Body of pancreas (tissue), 4 donors: ENCODE measurements around the gene PFDN2. TPM values are rescaled to one million over a fixed set of nuclear protein-coding genes. Genes with fewer than 3 reads are reported as not detected.

ENCODE experiments used
- ATAC-seq: fragments of 150-250 bp; one replicate; pipeline ENCODE4 v1.9.1; 2016
- DNase-seq, 4 donors: peaks; one replicate each; pipeline ENCODE4 v3.0.0-alpha.2; 2019
- H3K27ac ChIP-seq, 4 donors: fragments of 200-600 bp; sonication (generic); 1 replicate in 3 of 4; 2 replicates in 1 of 4; pipeline versions ENCODE4 v1.5.1 to v1.6.1; 2016 to 2019; ENCODE audit warnings: mild to moderate bottlenecking in 1 of 4, mixed read lengths in 1 of 4, moderate library complexity in 1 of 4
- H3K27me3 ChIP-seq, 2 donors: fragments of 200-600 bp; sonication (generic); one replicate each; pipeline ENCODE4 v1.6.0; 2016; ENCODE audit warnings: mild to moderate bottlenecking in 1 of 2
- H3K36me3 ChIP-seq, 2 donors: fragments of 200-600 bp; sonication (generic); replicated peaks in 1 of 2; 2 replicates each; pipeline ENCODE4 v1.5.1; 2016; ENCODE audit warnings: low read depth in 2 of 2; ENCODE audit not compliant: insufficient read depth in 1 of 2
- H3K4me1 ChIP-seq: fragments of 200-600 bp; sonication (generic); one replicate; pipeline ENCODE4 v1.6.0; 2016
- H3K4me3 ChIP-seq, 2 donors: fragments of 200-600 bp; sonication (generic); 1 replicate in 1 of 2; 2 replicates in 1 of 2; pipeline ENCODE4 v1.5.1; 2016 to 2019
- H3K9me3 ChIP-seq, 3 donors: fragments of 200-600 bp; sonication (generic); 1 replicate in 2 of 3; 2 replicates in 1 of 3; pipeline ENCODE4 v1.5.1; 2016
- POLR2A ChIP-seq, 3 donors: fragments of 450-650 bp; IDR thresholded peaks; one replicate each; pipeline ENCODE4 v1.6.1; 2016; ENCODE audit warnings: antibody characterized with exemption in 3 of 3, mild to moderate bottlenecking in 2 of 3
- WGBS, 2 donors: methylation state at CpG; one replicate each; pipeline ENCODE4 v1.1.5; 2017; 5-methylcytosine and 5-hydroxymethylcytosine counted together
- intact Hi-C: fragments of 100-400 bp; cut with DNase I; formaldehyde crosslinking; loops from one replicate; pipeline ENCODE4 v1.15.1; 2023
- total RNA-seq, 2 donors: library from RNA; depleted of rRNA; stranded (reverse); fragments of >200 nt; gene quantifications; one replicate each; pipeline ENCODE4 v1.1.0, GENCODE V29; 2016
- TF ChIP-seq, protein P1 (sequence below), 7 experiments: fragments of 450-650 bp in 4 of 7; fragments of 200-600 bp in 3 of 7; sonication (generic) in 3 of 7; IDR thresholded peaks; one replicate each; pipeline ENCODE4 v1.5.1; 2016 to 2019; ENCODE audit warnings: antibody characterized with exemption in 7 of 7

PFDN2 gene
- total RNA-seq, 2 donors from 2014 or later = 29.6 to 54.7 TPM

DNA sequence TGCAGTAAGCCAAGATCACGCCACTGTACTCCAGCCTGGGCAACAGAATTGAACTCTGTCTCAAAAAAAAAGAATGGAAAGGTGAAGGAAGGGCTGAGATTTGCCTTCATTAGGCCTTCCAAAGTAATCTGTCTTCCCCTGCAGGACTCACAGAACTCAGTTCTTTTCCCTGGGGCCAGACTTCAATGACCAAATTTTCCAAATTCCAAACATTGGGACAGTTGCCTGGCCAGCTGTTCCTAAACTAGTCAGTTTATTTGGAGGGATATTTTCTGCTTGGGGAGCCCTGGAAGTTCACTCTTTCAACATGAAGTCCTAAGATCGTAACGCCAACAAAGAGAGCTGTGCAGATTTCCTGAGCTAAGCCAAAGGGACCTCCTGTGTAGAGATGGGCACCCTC, 20.0 kb upstream of the PFDN2 start:
- no peaks in the 10 kb centered on the region for H3K36me3 ChIP-seq
- intact Hi-C loops = no loop called here
- TF ChIP-seq, protein P1, sequence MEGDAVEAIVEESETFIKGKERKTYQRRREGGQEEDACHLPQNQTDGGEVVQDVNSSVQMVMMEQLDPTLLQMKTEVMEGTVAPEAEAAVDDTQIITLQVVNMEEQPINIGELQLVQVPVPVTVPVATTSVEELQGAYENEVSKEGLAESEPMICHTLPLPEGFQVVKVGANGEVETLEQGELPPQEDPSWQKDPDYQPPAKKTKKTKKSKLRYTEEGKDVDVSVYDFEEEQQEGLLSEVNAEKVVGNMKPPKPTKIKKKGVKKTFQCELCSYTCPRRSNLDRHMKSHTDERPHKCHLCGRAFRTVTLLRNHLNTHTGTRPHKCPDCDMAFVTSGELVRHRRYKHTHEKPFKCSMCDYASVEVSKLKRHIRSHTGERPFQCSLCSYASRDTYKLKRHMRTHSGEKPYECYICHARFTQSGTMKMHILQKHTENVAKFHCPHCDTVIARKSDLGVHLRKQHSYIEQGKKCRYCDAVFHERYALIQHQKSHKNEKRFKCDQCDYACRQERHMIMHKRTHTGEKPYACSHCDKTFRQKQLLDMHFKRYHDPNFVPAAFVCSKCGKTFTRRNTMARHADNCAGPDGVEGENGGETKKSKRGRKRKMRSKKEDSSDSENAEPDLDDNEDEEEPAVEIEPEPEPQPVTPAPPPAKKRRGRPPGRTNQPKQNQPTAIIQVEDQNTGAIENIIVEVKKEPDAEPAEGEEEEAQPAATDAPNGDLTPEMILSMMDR (IDR thresholded peaks at IDR 0.05) = no peak
- no peak for TF ChIP-seq POLR2A (IDR thresholded peaks at IDR 0.05)

DNA sequence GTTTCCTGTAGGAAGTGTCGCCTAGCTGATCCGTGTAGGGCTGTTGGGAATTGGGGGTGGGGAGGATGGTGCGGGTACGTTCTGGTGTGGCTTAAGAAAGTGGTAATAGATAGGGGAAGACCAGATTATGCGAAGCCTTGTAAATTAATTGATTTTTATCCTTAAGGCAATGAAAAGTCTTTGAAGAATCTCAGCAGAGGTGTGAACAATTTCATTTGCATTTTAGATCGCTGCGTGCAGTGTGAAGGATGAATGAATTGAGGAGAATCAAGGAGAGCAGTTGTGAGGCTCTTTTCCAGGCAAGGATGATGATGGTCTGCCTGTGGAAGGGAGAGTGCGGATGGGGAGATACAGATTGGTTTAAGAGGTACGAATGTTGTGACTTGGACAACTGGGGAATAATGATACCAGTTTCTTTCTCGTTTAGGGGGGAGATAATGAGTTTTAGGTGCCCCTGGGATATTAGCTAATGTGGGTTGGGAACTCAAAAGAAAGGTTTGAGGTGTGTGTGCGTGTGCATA, 15.4 kb upstream of the PFDN2 start:
- Histone ChIP-seq H3K27me3 (no peaks in the 10 kb centered on the region), H3K4me1 (peaks cover 42% of the 10 kb centered on the region), H3K27ac (peak overlapping the region; percentile 88 to 95 (median 91)), H3K4me3 (peak overlapping the region; percentile 66 to 91), H3K9me3 (no peaks in the 10 kb centered on the region), H3K36me3 (no peaks in the 10 kb centered on the region)
- DNase-seq = no peak
- ATAC-seq = no peak
- WGBS, 2 donors = 3 to 4% methylated on average over 11 of the region's 11 CpGs
- intact Hi-C loops = no loop called here
- no peak for TF ChIP-seq POLR2A (IDR thresholded peaks at IDR 0.05)
- TF ChIP-seq, protein P1 (IDR thresholded peaks at IDR 0.05) = no peak

More for the DNA sequence above, 20.0 kb upstream of the PFDN2 start:
- DNase-seq = no peak
- H3K4me3 ChIP-seq = no peak overlapping the region
- H3K27ac ChIP-seq = no peak overlapping the region
- 82 to 86% methylated on average over 3 of the region's 3 CpGs for WGBS, 2 donors
- no peaks in the 10 kb centered on the region for H3K9me3 ChIP-seq
- ATAC-seq = no peak
- H3K27me3 ChIP-seq = no peaks in the 10 kb centered on the region
- H3K4me1 ChIP-seq = peaks cover 15% of the 10 kb centered on the region

DNA sequence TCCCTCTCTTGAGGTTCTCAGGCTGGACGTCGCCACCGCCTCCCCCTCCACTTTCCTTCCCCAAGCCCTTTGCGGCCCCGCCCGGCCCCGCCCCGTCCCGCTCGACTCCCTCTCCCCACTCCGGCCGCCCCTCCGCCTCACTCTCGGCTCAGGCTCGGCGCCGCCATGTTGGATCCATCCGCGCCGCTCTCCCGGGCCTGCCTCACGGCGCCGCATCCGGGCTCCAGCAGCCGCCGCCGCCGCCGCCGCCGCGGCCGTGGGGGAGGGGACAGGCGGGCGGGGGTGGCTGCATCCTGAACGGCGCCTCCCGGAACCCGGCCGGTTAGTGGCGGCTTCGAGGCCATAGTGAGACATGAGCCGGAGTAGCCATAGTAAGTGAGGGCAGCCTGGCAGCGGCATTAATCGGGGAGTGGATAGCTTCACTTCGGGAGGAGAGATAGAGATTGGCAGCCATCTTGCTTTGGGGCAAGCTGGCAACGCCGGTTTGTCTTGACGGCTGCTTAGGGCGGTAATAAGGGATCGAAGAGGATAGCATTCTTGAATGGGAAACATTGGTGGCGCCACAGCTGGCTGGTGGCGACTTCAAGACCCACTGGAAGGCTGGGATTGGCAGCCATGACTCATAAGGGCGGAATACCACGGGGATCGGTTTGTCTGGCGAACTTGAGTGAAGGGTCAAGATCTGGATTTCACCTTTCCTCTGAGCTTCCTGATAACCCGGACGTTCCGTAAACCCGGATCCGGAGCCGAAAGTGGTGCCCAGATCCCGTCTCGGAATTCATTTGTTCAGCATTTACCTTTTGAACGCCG, 14.8 kb upstream of the PFDN2 start, which contains the start of gene DEDD:
Gene DEDD (minus strand): TSS at position 258 of the 810 bp plus-strand sequence. CDS start 8,205 bp downstream, outside the sequence.
- peak within 1 kb of the TSS; percentile 88 to 95 (median 91) for H3K27ac ChIP-seq
- 0 to 1% methylated on average over 26 to 68 of the region's 68 CpGs for WGBS, 2 donors
- H3K9me3 ChIP-seq = no peaks in the 10 kb centered on the region
- TF ChIP-seq, protein P1 (IDR thresholded peaks at IDR 0.05) = no peak
- TF ChIP-seq POLR2A (IDR thresholded peaks at IDR 0.05) = peak; percentile 38 to 62 (median 53)
- ATAC-seq (peak; percentile 94), DNase-seq (peak; percentile 92 to 97 (median 94))
- peaks cover 0 to 1% of the 10 kb centered on the region in 2 donors for H3K36me3 ChIP-seq
- intact Hi-C loops = no loop called here
- peaks cover 42% of the 10 kb centered on the region for H3K4me1 ChIP-seq
- H3K4me3 ChIP-seq = peak within 1 kb of the TSS; percentile 66 to 91
- no peaks in the 10 kb centered on the region for H3K27me3 ChIP-seq

DNA sequence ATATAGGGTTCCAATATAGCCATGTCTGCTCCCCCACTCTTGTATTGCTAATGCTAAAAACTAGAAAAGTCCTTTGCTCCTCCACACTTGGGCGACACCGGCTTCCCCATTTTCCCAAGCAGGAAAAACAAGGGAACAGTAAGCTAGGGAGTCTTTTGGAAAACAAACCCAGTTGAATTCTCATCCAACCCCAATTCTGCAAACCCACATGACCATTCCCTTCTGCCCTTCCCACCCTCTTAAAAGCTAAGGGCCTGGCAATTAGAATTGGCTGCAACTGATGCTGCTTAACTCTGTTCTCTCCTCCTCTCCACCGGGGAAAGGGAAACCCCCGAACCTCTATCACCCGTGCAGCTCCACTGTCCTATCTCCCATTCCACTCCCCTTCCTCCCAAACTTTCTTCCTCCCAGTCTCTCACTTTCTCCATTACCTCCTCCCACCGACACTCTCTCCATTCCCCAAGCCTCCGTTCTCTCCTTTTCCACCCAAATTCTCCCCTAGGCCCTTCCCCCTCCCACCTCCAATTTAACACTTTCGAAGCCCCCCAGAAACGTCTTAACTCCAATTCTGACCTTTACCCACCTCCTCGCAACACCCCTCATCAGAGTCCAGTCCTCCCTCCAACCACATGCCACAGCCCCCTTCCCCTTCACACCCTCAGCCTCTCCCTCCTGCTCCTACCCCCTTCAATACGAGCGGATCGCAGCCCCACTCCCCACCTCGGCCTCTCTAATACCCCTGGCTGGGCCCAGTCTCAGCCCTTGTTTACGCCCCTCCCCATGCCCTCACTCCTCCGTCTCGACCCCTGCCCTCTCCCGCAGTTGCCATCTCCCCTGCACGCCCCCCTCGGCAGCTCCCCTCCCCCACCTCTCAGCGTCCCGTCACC, 13.9 kb upstream of the PFDN2 start:
- TF ChIP-seq POLR2A (IDR thresholded peaks at IDR 0.05) = no peak
- TF ChIP-seq, protein P1 (IDR thresholded peaks at IDR 0.05) = no peak
- Histone ChIP-seq H3K36me3 (peaks cover 0 to 1% of the 10 kb centered on the region in 2 donors), H3K9me3 (no peaks in the 10 kb centered on the region), H3K4me1 (peaks cover 42% of the 10 kb centered on the region), H3K27me3 (no peaks in the 10 kb centered on the region), H3K4me3 (peak overlapping the region; percentile 66 to 91), H3K27ac (peak overlapping the region; percentile 88 to 95 (median 91))
- no peak for DNase-seq
- no peak for ATAC-seq
- intact Hi-C loops = no loop called here
- 1 to 3% methylated on average over 20 to 22 of the region's 22 CpGs for WGBS, 2 donors
